Sigmoid colon (tissue), 3 donors: ENCODE results near the gene MCF2L.

Experiments used
- POLR2A ChIP-seq, 2 donors: fragments of 450-650 bp; IDR thresholded peaks; one replicate each; pipeline ENCODE4 v1.6.1; 2016; ENCODE audit warnings: antibody characterized with exemption in 2 of 2, mild to moderate bottlenecking in 2 of 2, moderate library complexity in 2 of 2
- TF ChIP-seq, protein P1 (sequence below), 4 experiments: fragments of 450-650 bp in 3 of 4; fragments of 200-600 bp in 1 of 4; IDR thresholded peaks; one replicate each; pipeline ENCODE4 v1.5.1; 2016 to 2019; ENCODE audit warnings: antibody characterized with exemption in 4 of 4, mild to moderate bottlenecking in 3 of 4, moderate library complexity in 2 of 4

DNA sequence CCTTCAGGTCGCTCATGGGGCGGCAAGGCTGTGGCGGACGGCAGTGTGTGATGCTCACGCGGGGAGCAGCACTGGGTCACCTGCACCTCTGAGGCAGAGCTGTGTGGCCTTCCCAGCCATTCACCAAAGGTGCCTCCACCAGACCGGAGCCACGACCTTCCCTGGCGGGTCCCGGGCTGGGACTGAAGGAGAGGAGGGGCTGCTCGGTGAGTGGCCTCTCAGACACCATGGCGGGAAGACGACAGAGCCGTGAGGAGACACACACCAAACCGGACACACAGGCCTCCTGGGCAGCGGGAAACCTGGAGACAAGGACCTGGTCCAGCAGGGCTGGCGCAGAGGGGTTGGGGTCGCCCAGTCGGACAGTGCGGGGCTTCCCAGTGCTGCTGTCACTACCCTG, 7.5 kb downstream of the MCF2L start:
- TF ChIP-seq, protein P1, sequence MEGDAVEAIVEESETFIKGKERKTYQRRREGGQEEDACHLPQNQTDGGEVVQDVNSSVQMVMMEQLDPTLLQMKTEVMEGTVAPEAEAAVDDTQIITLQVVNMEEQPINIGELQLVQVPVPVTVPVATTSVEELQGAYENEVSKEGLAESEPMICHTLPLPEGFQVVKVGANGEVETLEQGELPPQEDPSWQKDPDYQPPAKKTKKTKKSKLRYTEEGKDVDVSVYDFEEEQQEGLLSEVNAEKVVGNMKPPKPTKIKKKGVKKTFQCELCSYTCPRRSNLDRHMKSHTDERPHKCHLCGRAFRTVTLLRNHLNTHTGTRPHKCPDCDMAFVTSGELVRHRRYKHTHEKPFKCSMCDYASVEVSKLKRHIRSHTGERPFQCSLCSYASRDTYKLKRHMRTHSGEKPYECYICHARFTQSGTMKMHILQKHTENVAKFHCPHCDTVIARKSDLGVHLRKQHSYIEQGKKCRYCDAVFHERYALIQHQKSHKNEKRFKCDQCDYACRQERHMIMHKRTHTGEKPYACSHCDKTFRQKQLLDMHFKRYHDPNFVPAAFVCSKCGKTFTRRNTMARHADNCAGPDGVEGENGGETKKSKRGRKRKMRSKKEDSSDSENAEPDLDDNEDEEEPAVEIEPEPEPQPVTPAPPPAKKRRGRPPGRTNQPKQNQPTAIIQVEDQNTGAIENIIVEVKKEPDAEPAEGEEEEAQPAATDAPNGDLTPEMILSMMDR (IDR thresholded peaks at IDR 0.05): no peak
- TF ChIP-seq POLR2A (IDR thresholded peaks at IDR 0.05): no peak
